Effector memory CD4-positive, alpha-beta T cell (primary cell): ENCODE measurements around the gene IFIT5.

ENCODE experiments used
- DNase-seq, 3 donors: peaks; one replicate each; pipeline ENCODE4 v3.0.0-alpha.2; 2020
- H3K27ac ChIP-seq: 2 replicates; pipeline ENCODE4 v1.7.0; 2013; ENCODE audit warnings: mild to moderate bottlenecking, low read length, moderate library complexity; ENCODE audit not compliant: insufficient read depth, poor library complexity, severe bottlenecking
- H3K27me3 ChIP-seq: replicated peaks from 2 replicates; pipeline ENCODE4 v1.7.0; 2013; ENCODE audit warnings: mild to moderate bottlenecking, low read length; ENCODE audit not compliant: insufficient read depth, control insufficient read depth, poor library complexity, severe bottlenecking
- H3K36me3 ChIP-seq: 2 replicates; pipeline ENCODE4 v1.7.0; 2013; ENCODE audit warnings: mild to moderate bottlenecking, low read length, moderate library complexity; ENCODE audit not compliant: control insufficient read depth, insufficient read depth
- H3K4me1 ChIP-seq: 2 replicates; pipeline ENCODE4 v1.7.0; 2013; ENCODE audit warnings: low read length, mild to moderate bottlenecking; ENCODE audit not compliant: control insufficient read depth, insufficient read depth, poor library complexity, severe bottlenecking
- H3K4me3 ChIP-seq: 2 replicates; pipeline ENCODE4 v1.7.0; 2013; ENCODE audit warnings: low read length, low read depth, mild to moderate bottlenecking; ENCODE audit not compliant: insufficient read depth, poor library complexity, severe bottlenecking
- H3K9me3 ChIP-seq: 2 replicates; pipeline ENCODE4 v1.7.0; 2013; ENCODE audit warnings: mild to moderate bottlenecking, low read length, moderate library complexity; ENCODE audit not compliant: control insufficient read depth

Gene IFIT5

DNA sequence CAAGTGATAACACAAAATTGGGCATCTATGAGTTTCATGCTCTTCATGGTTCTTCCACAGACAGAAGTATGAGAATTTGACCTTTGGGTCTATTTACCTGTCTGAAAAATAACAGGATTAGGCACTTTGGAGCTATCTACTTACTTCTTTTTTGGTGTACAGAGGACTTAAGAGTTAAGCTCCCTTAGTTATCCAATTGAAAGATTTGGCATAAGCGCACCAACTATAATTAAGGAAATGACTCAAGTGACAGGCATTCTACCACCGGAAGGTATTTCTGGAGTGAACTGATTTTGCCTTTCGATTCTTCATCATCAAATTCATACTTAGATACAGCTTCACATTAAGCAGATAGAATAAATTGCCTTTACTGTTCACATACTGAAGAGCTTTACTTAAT is 43.9 kb downstream of the IFIT5 start:
- Histone ChIP-seq H3K36me3 (no peaks in the 10 kb centered on the region), H3K4me1 (no peaks in the 10 kb centered on the region), H3K27me3 (no peaks in the 10 kb centered on the region), H3K4me3 (no peak overlapping the region), H3K9me3 (no peaks in the 10 kb centered on the region), H3K27ac (no peak overlapping the region)
- no peak for DNase-seq

DNA sequence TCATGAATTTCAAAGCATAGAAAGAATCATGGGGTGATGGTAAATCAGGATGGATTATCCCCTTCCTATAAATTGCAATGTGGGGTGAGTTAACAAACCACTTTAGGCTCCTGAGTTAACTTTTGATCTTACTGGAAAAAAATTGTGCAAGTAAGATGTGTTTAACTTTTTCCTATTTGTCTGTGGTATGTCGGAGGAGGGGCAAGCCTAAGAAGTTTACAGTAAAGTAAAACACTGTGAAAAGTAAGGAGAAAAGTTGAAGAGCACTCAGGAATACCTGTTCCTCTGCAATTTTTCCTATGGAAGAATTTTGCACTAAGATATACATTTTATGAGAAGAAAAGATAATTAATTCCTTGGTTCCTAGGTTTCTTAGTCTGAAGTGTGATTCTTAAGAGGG is 44.4 kb downstream of the IFIT5 start:
- Histone ChIP-seq H3K4me1 (no peaks in the 10 kb centered on the region), H3K4me3 (no peak overlapping the region), H3K27ac (no peak overlapping the region), H3K9me3 (no peaks in the 10 kb centered on the region), H3K36me3 (no peaks in the 10 kb centered on the region), H3K27me3 (no peaks in the 10 kb centered on the region)
- no peak for DNase-seq

DNA sequence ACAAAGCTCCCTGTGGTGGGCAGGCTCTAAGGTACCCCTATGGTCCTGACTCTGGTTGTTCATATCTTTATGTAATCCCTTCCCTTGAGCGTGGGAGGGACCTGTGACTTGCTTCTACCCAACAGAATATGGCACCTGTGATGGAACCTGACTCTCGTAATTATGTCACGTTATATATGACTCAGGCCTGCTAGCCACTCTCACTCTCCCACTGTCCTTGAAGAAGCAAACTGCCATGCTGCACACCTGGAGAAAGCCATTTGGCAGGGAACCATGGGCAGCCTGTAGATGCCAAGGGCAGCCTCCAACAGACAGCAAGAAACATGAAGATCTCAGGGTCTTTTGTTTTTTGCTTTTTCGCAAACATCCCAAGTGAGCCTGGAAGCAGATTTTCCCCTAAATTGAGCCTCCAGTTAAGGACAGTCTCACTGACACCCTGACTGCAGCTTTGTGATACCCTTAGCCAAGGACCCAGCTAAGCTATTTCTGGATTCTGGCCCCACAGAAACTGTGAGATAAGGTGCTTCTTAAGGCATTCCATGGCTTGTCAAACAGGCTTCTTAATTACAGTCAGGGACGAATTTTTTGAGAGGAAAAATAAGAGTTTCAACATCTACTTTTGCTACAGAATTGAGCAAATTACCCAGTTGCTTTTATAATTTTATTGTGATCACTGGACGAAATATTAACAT is 49.6 kb downstream of the IFIT5 start:
- no peaks in the 10 kb centered on the region for H3K9me3 ChIP-seq
- H3K27me3 ChIP-seq: no peaks in the 10 kb centered on the region
- H3K27ac ChIP-seq: no peak overlapping the region
- H3K4me1 ChIP-seq: no peaks in the 10 kb centered on the region
- H3K36me3 ChIP-seq: no peaks in the 10 kb centered on the region
- DNase-seq: no peak
- H3K4me3 ChIP-seq: no peak overlapping the region

DNA sequence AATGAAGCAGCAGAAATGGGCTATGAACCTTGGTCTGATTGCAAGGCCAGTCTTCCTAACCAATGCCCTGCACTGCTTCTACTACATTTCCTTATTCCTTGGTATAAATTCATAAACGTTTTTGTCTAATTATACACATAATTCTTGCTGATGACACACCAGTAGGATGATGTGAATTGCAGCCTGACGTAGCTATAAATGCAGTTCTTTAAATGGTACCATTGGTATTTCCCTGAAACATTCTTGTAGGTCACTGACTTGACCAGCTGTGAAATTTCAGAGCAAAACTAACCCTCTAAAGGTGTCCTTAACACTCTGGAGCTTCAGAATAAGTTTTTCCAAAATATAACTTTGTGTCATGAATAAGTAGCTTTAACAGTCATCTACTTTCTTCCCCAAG is 50.8 kb downstream of the IFIT5 start:
- Histone ChIP-seq H3K27ac (no peak overlapping the region), H3K9me3 (no peaks in the 10 kb centered on the region), H3K27me3 (no peaks in the 10 kb centered on the region), H3K4me1 (no peaks in the 10 kb centered on the region), H3K4me3 (no peak overlapping the region), H3K36me3 (no peaks in the 10 kb centered on the region)
- DNase-seq: no peak

DNA sequence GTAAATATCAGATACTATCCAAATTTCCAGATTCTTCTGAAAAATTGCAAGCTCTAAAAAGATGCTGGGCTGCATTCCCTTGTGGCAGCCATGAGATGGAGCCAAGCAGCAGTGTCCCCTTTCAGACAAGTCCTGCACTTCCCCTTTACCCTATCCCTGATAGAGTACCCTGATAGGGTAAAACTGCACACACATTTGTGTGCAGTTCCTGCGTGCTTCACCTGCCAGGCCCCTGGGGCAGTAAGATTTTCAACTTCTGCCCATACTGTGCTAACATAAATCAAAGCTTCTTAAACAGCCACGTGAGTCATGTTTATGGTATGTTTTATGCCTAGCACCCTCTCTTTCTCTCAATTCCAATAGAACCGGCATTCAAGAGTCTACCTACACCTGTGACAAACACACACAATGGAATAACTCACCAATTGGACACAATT is 52.2 kb downstream of the IFIT5 start:
- no peak for DNase-seq
- Histone ChIP-seq H3K9me3 (no peaks in the 10 kb centered on the region), H3K27me3 (no peaks in the 10 kb centered on the region), H3K36me3 (no peaks in the 10 kb centered on the region), H3K4me1 (no peaks in the 10 kb centered on the region), H3K27ac (no peak overlapping the region), H3K4me3 (no peak overlapping the region)

- Histone ChIP-seq H3K36me3 (no peaks in the 10 kb centered on the region), H3K27ac (no peak overlapping the region), H3K4me3 (no peak overlapping the region), H3K9me3 (no peaks in the 10 kb centered on the region), H3K27me3 (no peaks in the 10 kb centered on the region), H3K4me1 (no peaks in the 10 kb centered on the region)
- no peak for DNase-seq
Measured at GRCh38 chr10:89468191-89468965, 54.0 kb downstream of the IFIT5 start.

DNA sequence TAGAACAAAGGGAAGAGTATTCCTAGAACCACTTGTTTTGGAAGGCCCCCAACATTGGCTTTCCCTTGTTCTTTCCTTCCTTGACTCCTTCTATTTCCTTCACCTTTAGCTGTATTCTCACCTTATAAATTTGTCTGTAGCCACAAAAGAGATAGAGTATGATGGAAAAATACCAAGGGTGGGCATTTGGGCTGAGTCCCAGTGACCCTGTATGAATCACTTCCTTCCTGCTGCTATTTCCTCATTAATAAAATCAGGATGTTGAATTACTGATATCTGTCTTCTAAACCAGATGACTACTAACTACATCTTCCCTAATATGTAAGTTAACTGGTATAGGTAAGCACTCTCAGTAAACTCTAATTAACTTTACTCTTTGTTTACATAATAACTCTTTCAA is 55.1 kb downstream of the IFIT5 start:
- H3K27me3 ChIP-seq: no peaks in the 10 kb centered on the region
- no peak overlapping the region for H3K27ac ChIP-seq
- no peaks in the 10 kb centered on the region for H3K4me1 ChIP-seq
- H3K4me3 ChIP-seq: no peak overlapping the region
- no peaks in the 10 kb centered on the region for H3K9me3 ChIP-seq
- DNase-seq: no peak
- H3K36me3 ChIP-seq: no peaks in the 10 kb centered on the region
